NCI-H187 treated with DMSO at 0.1 percent for 48 hours (cell line): ENCODE measurements around the gene TPRN.

Experiments used
- DNase-seq: peaks from one replicate; lab custom pipeline; 2025; lab: John Stamatoyannopoulos, UW

TPRN gene

DNA sequence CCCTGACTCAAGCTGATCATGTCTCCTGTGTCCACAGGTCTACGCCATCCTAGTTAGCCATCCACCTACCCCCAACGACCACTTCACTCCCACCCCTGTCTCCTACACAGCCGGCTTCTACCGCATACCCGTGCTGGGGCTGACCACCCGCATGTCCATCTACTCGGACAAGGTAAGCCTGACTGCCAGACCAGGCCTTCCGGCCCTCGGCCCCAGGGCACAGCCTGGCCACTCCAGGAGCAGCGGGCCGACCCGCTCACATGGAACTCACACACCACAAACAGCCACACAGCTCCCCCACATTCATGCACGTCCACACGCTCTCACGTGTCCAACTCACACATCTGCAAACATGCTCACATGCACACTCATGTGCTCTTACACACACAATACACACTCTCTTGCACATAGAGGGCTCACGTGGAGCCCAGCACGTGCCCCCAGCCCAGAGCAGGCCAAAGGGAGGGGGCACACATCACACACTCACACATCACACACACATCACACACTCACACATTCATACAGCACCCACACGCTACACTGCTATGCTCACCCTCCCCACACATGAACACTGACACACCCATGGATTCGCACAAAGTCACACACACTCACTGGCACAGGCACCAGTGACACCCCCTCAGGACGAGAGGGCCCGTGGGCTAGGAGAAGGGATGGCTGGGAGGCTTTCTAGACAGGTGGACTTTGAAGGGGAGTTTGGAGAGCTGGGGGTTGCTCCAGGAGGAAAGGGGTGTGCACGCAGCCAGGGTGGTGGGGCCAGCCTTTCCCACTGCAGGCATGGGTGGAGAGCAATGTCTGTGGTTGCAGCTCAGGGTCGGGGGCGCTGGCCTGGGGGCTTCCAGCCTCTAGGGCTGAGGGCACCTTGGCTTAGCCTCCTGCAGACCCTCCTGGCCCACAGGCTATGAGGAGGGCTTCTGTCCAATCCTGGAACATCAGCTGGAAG lies 58.3 kb downstream of the TPRN start:
- no peak for DNase-seq
